ENCODE data around the gene MIS18BP1.

Gene MIS18BP1

GRCh38 chr14:45201905-45202304 is 51.1 kb downstream of the MIS18BP1 start:
- no peak overlapping the region for H3K27ac ChIP-seq (ENCODE audit: low read depth, low read length, severe bottlenecking)
- H3K4me1 ChIP-seq (ENCODE audit: control insufficient read depth, insufficient read depth, low read length, poor library complexity, severe bottlenecking), result peaks cover 5% of the 10 kb centered on the region
- H3K36me3 ChIP-seq (ENCODE audit: control insufficient read depth, insufficient read depth, low read length), result peaks cover 35% of the 10 kb centered on the region
- WGBS, 2 experiments (ENCODE audit: insufficient coverage in 2 of 2), result no CpG with 5 or more reads among the region's 1 CpG
- no peak overlapping the region for H3K4me3 ChIP-seq (ENCODE audit: extremely low read depth, insufficient read depth, low read length, poor library complexity, severe bottlenecking)
- no peaks in the 10 kb centered on the region for H3K9me3 ChIP-seq (ENCODE audit: control insufficient read depth, low read length)

DNA sequence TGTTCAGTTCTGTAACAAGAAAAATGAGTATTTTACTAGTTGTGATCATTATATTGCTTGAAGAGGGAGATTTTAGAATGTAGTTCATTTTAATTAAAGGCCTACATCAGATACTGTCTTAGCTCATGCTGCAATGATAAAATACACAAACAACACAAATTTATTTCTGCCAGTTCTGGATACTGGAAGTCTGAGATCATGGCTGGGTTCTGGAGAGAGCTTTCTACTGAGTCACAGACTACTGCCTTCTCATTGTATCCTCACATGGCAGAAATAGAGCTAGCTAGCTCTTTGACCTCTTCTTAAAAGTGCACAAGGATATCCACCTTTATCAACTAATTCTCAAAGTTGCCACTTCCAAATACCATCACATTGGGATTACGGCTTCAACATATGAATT is 53.8 kb downstream of the MIS18BP1 start:
- Histone ChIP-seq H3K4me3 (ENCODE audit: extremely low read depth, insufficient read depth, low read length, poor library complexity, severe bottlenecking) (no peak overlapping the region), H3K27ac (ENCODE audit: low read depth, low read length, severe bottlenecking) (peak overlapping the region; percentile 38), H3K9me3 (ENCODE audit: control insufficient read depth, low read length) (no peaks in the 10 kb centered on the region), H3K36me3 (ENCODE audit: control insufficient read depth, insufficient read depth, low read length) (peaks cover 33% of the 10 kb centered on the region), H3K4me1 (ENCODE audit: control insufficient read depth, insufficient read depth, low read length, poor library complexity, severe bottlenecking) (peaks cover 5% of the 10 kb centered on the region)
- WGBS, 2 experiments (ENCODE audit: insufficient coverage in 2 of 2), result no CpG with 5 or more reads among the region's 1 CpG

DNA sequence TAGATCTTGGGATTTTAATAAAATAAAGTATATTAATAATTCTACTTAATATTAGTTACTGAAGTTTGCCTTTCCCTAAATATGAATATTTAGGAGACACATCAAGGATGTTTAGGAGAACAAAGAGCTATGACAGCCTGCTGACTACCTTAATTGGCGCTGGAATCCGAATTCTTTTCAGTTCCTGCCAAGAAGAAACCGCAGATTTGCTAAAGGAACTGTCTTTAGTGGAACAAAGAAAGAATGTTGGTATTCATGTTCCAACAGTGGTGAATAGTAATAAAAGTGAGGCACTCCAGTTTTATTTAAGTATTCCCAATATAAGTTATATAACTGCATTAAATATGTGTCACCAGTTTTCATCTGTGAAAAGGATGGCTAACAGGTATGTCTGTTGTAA is 54.5 kb downstream of the MIS18BP1 start:
- no peaks in the 10 kb centered on the region for H3K9me3 ChIP-seq (ENCODE audit: control insufficient read depth, low read length)
- peaks cover 5% of the 10 kb centered on the region for H3K4me1 ChIP-seq (ENCODE audit: control insufficient read depth, insufficient read depth, low read length, poor library complexity, severe bottlenecking)
- peak overlapping the region; percentile 38 for H3K27ac ChIP-seq (ENCODE audit: low read depth, low read length, severe bottlenecking)
- no peak overlapping the region for H3K4me3 ChIP-seq (ENCODE audit: extremely low read depth, insufficient read depth, low read length, poor library complexity, severe bottlenecking)
- H3K36me3 ChIP-seq (ENCODE audit: control insufficient read depth, insufficient read depth, low read length), result peaks cover 32% of the 10 kb centered on the region
- 90 to 100% methylated on average over 2 to 3 of the region's 3 CpGs for WGBS, 2 experiments (ENCODE audit: insufficient coverage in 2 of 2)

DNA sequence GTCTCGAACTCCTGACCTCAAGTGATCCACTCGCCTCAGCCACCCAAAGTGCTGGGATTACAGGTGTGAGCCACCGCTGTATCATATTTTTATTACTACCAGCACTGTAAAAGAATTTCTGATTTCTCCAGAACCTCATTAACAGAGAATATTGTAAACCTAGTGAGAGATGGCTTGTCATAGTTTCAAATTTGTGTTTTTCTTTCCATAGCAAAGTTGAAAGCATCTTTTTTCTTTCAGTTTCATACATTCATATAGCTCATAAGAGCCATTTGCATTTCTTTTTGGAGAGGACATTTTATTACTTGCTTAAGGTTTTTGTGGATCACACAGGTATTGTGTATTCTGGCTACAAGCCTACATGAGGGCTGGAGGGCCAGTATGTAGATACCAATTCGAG is 58.0 kb downstream of the MIS18BP1 start:
- no peaks in the 10 kb centered on the region for H3K9me3 ChIP-seq (ENCODE audit: control insufficient read depth, low read length)

GRCh38 chr14:45185100-45185814 is 67.7 kb downstream of the MIS18BP1 start:
- peaks cover 13% of the 10 kb centered on the region for H3K36me3 ChIP-seq (ENCODE audit: control insufficient read depth, insufficient read depth, low read length)
- H3K27ac ChIP-seq (ENCODE audit: low read depth, low read length, severe bottlenecking), result no peak overlapping the region
- no CpG with 5 or more reads among the region's 2 CpGs for WGBS, 2 experiments (ENCODE audit: insufficient coverage in 2 of 2)
- H3K4me3 ChIP-seq (ENCODE audit: extremely low read depth, insufficient read depth, low read length, poor library complexity, severe bottlenecking), result no peak overlapping the region
- no peaks in the 10 kb centered on the region for H3K4me1 ChIP-seq (ENCODE audit: control insufficient read depth, insufficient read depth, low read length, poor library complexity, severe bottlenecking)
- H3K9me3 ChIP-seq (ENCODE audit: control insufficient read depth, low read length), result no peaks in the 10 kb centered on the region

More for the DNA sequence above, 58.0 kb downstream of the MIS18BP1 start:
- WGBS, 2 experiments (ENCODE audit: insufficient coverage in 2 of 2), result 95% methylated on average over 2 of the region's 4 CpGs; no CpG with 5 or more reads in 1 of the 2 experiments
- no peak overlapping the region for H3K27ac ChIP-seq (ENCODE audit: low read depth, low read length, severe bottlenecking)
- H3K4me1 ChIP-seq (ENCODE audit: control insufficient read depth, insufficient read depth, low read length, poor library complexity, severe bottlenecking), result peaks cover 5% of the 10 kb centered on the region
- no peak overlapping the region for H3K4me3 ChIP-seq (ENCODE audit: extremely low read depth, insufficient read depth, low read length, poor library complexity, severe bottlenecking)
- peaks cover 19% of the 10 kb centered on the region for H3K36me3 ChIP-seq (ENCODE audit: control insufficient read depth, insufficient read depth, low read length)

DNA sequence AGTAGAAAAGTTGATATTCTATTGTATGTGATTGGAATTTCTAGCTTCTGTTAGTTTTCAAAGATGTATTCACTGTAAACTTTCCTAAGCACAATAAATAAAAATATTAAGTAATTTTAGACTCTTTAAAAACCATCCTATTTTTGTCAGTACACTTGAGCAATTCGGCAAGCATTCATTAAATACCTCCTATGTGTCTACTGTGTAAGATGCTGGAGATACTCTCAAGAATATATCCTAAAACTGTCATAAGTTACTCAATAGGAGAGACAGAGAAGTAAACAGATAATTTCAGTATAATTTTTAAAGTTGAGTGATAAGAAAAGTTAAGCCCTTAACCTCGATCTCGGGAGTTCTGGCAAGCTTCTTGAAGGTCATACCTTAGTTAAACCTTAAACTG is 71.2 kb downstream of the MIS18BP1 start:
- Histone ChIP-seq H3K4me3 (ENCODE audit: extremely low read depth, insufficient read depth, low read length, poor library complexity, severe bottlenecking) (no peak overlapping the region), H3K36me3 (ENCODE audit: control insufficient read depth, insufficient read depth, low read length) (no peaks in the 10 kb centered on the region), H3K27ac (ENCODE audit: low read depth, low read length, severe bottlenecking) (no peak overlapping the region), H3K9me3 (ENCODE audit: control insufficient read depth, low read length) (no peaks in the 10 kb centered on the region), H3K4me1 (ENCODE audit: control insufficient read depth, insufficient read depth, low read length, poor library complexity, severe bottlenecking) (no peaks in the 10 kb centered on the region)
- WGBS, 2 experiments (ENCODE audit: insufficient coverage in 2 of 2), result 83 to 95% methylated on average over 2 of the region's 3 CpGs

DNA sequence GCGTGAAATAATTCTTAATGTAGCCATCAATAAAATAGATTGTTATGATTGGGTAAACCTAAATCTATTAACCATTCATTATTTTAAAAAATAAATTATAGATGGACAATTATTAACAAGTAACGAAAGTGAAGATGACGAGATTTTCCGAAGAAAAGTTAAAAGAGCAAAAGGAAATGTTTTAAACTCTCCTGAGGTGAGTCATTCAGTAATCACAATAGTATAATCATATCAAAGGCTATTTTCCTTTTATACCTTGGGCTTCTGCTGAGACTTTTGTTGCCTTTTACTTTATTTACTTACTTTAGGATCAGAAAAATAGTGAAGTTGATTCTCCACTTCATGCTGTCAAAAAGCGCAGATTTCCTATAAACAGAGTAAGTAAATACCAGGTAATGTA is 71.7 kb downstream of the MIS18BP1 start:
- Histone ChIP-seq H3K9me3 (ENCODE audit: control insufficient read depth, low read length) (no peaks in the 10 kb centered on the region), H3K4me1 (ENCODE audit: control insufficient read depth, insufficient read depth, low read length, poor library complexity, severe bottlenecking) (no peaks in the 10 kb centered on the region), H3K4me3 (ENCODE audit: extremely low read depth, insufficient read depth, low read length, poor library complexity, severe bottlenecking) (no peak overlapping the region), H3K36me3 (ENCODE audit: control insufficient read depth, insufficient read depth, low read length) (no peaks in the 10 kb centered on the region), H3K27ac (ENCODE audit: low read depth, low read length, severe bottlenecking) (no peak overlapping the region)
- WGBS, 2 experiments (ENCODE audit: insufficient coverage in 2 of 2), result no CpG with 5 or more reads among the region's 5 CpGs

- Histone ChIP-seq H3K27ac (ENCODE audit: low read depth, low read length, severe bottlenecking) (no peak overlapping the region), H3K4me1 (ENCODE audit: control insufficient read depth, insufficient read depth, low read length, poor library complexity, severe bottlenecking) (no peaks in the 10 kb centered on the region), H3K9me3 (ENCODE audit: control insufficient read depth, low read length) (no peaks in the 10 kb centered on the region), H3K36me3 (ENCODE audit: control insufficient read depth, insufficient read depth, low read length) (peaks cover 6% of the 10 kb centered on the region), H3K4me3 (ENCODE audit: extremely low read depth, insufficient read depth, low read length, poor library complexity, severe bottlenecking) (no peak overlapping the region)
- WGBS, 2 experiments (ENCODE audit: insufficient coverage in 2 of 2), result 94 to 100% methylated on average over 2 to 4 of the region's 5 CpGs
Observed at GRCh38 chr14:45177076-45177475, 75.9 kb downstream of the MIS18BP1 start.

GRCh38 chr14:45169906-45170305 is 83.1 kb downstream of the MIS18BP1 start:
- H3K27ac ChIP-seq (ENCODE audit: low read depth, low read length, severe bottlenecking), result no peak overlapping the region
- no peak overlapping the region for H3K4me3 ChIP-seq (ENCODE audit: extremely low read depth, insufficient read depth, low read length, poor library complexity, severe bottlenecking)
- no peaks in the 10 kb centered on the region for H3K4me1 ChIP-seq (ENCODE audit: control insufficient read depth, insufficient read depth, low read length, poor library complexity, severe bottlenecking)
- H3K36me3 ChIP-seq (ENCODE audit: control insufficient read depth, insufficient read depth, low read length), result peaks cover 13% of the 10 kb centered on the region
- H3K9me3 ChIP-seq (ENCODE audit: control insufficient read depth, low read length), result no peaks in the 10 kb centered on the region

DNA sequence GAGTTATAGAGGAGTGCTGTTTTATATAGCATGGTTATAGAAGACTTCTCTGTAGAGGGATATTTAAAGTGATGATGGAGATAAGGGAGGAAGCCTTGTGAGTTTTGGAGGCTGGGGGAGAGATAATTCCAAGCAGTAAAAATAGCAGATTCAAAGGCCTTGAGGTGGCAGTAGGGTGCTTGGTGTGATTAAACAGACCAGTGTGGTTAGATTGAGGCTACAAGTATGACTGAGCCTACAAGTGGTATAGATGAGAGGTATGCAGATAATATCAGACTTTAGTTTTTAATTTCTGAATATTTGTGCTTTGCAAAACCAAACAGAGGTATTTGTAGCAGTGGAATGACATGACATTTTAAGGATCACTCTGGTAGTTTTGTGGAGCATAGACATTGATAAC is 96.9 kb downstream of the MIS18BP1 start:
- Histone ChIP-seq H3K4me3 (ENCODE audit: extremely low read depth, insufficient read depth, low read length, poor library complexity, severe bottlenecking) (no peak overlapping the region), H3K27ac (ENCODE audit: low read depth, low read length, severe bottlenecking) (no peak overlapping the region), H3K9me3 (ENCODE audit: control insufficient read depth, low read length) (no peaks in the 10 kb centered on the region), H3K36me3 (ENCODE audit: control insufficient read depth, insufficient read depth, low read length) (peaks cover 18% of the 10 kb centered on the region), H3K4me1 (ENCODE audit: control insufficient read depth, insufficient read depth, low read length, poor library complexity, severe bottlenecking) (no peaks in the 10 kb centered on the region)
